HG03066 (cell line): ENCODE data around the gene DNM3.
"Not testable (repeated sequence)": the region's sequence is repeated elsewhere in the genome, so short reads cannot be mapped to it uniquely, and the experiment has no call there.

Source experiments
- ATAC-seq: cut with Tn5 transposase; IDR thresholded peaks from one replicate; pipeline ENCODE4 v1.9.1; 2021; ENCODE audit warnings: low read depth; ENCODE audit not compliant: unreplicated experiment

The DNM3 gene

GRCh38 chr1:172005856-172006255, 164.6 kb downstream of the DNM3 start:
- ATAC-seq: no peak

- ATAC-seq: no peak
These were observed 165.4 kb downstream of the DNM3 start for GRCh38 chr1:172006660-172007059.

GRCh38 chr1:172018727-172019311, 177.5 kb downstream of the DNM3 start:
- no peak for ATAC-seq

GRCh38 chr1:172019976-172020375, 178.7 kb downstream of the DNM3 start:
- ATAC-seq: no peak

GRCh38 chr1:172024516-172024915, 183.2 kb downstream of the DNM3 start:
- no peak for ATAC-seq

GRCh38 chr1:172024944-172025738, 183.8 kb downstream of the DNM3 start:
- ATAC-seq: not testable (repeated sequence)

- no peak for ATAC-seq
These were observed 199.2 kb downstream of the DNM3 start for GRCh38 chr1:172040466-172040865.

GRCh38 chr1:172041102-172041501, 199.8 kb downstream of the DNM3 start:
- no peak for ATAC-seq

- no peak for ATAC-seq
These were observed 200.4 kb downstream of the DNM3 start for GRCh38 chr1:172041742-172042141.

- no peak for ATAC-seq
These were observed 202.6 kb downstream of the DNM3 start for GRCh38 chr1:172043900-172044299.

- no peak for ATAC-seq
These were observed 210.6 kb downstream of the DNM3 start for GRCh38 chr1:172051898-172052297.

- ATAC-seq: no peak
These were observed 212.9 kb downstream of the DNM3 start for GRCh38 chr1:172054172-172054571.

- not testable (repeated sequence) for ATAC-seq
These were observed 214.6 kb downstream of the DNM3 start for GRCh38 chr1:172055816-172056419.

GRCh38 chr1:172068334-172068733, 227.0 kb downstream of the DNM3 start:
- ATAC-seq: no peak

- ATAC-seq: no peak
These were observed 227.8 kb downstream of the DNM3 start for GRCh38 chr1:172069051-172069450.

GRCh38 chr1:172069534-172069933, 228.2 kb downstream of the DNM3 start:
- no peak for ATAC-seq

GRCh38 chr1:172070055-172070454, 228.8 kb downstream of the DNM3 start:
- ATAC-seq: no peak

- ATAC-seq: no peak
These were observed 230.4 kb downstream of the DNM3 start for GRCh38 chr1:172071746-172072145.

GRCh38 chr1:172079859-172080258, 238.6 kb downstream of the DNM3 start:
- not testable (repeated sequence) for ATAC-seq

GRCh38 chr1:172083191-172083590, 241.9 kb downstream of the DNM3 start:
- no peak for ATAC-seq

- no peak for ATAC-seq
These were observed 243.6 kb downstream of the DNM3 start for GRCh38 chr1:172084876-172085275.

- no peak for ATAC-seq
These were observed 244.0 kb downstream of the DNM3 start for GRCh38 chr1:172085317-172085716.
